Skeletal muscle cell (primary cell): ENCODE results near the gene EYS.
"Not testable (repeated sequence)": the region's sequence is repeated elsewhere in the genome, so short reads cannot be mapped to it uniquely, and the experiment has no call there.

Experiments
- DNase-seq: peaks from one replicate; pipeline ENCODE4 v3.0.0-alpha.2; 2010; ENCODE audit warnings: low read depth
- H3K4me3 ChIP-seq: 2 replicates; pipeline ENCODE4 v1.5.1; 2011; ENCODE audit warnings: low read depth, mild to moderate bottlenecking, control low read depth, low read length, moderate library complexity

Gene EYS

GRCh38 chr6:65006788-65007187 lies 700.2 kb downstream of the EYS start:
- no peak for DNase-seq
- H3K4me3 ChIP-seq: no peak overlapping the region

- no peak overlapping the region for H3K4me3 ChIP-seq
- no peak for DNase-seq
Measured at GRCh38 chr6:65004283-65004682, 702.7 kb downstream of the EYS start.

DNA sequence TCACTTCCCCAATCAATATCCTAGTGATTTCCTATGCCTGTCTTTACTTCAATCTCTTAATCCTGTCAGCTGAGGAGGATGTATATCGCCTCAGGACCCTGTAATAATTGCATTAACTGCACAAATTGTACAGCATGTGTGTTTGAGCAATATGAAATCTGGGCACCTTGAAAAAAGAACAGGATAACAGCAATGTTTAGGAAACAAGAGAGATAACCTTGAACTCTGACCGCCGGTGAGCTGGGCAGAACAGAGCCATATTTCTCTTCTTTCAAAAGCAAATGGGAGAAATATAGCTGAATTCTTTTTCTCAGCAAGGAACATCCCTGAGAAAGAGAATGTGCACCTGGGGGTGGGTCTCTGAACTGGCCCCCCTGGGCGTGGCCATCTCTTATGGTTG lies 704.1 kb downstream of the EYS start:
- not testable (repeated sequence) for H3K4me3 ChIP-seq, DNase-seq

GRCh38 chr6:65000815-65001214 lies 706.2 kb downstream of the EYS start:
- no peak overlapping the region for H3K4me3 ChIP-seq
- DNase-seq: no peak

DNA sequence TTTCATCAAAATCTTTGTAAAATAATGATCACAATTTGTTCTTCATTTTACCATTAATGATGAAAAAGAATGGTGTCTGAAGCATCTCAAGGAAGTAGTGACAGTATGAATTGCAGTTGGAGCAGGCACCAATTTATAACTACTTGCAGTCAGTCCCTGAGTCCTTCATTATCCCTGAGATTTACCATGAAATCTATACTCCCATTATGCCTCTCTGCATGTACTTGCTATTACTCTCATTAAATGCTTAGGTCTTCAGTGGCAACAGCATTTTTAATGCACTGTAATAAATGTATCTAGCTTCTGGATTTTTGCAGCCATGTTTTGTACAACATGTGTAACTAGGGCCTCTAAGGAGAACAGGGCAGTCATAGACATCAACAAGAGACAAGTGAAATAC lies 708.8 kb downstream of the EYS start:
- DNase-seq: no peak
- no peak overlapping the region for H3K4me3 ChIP-seq

DNA sequence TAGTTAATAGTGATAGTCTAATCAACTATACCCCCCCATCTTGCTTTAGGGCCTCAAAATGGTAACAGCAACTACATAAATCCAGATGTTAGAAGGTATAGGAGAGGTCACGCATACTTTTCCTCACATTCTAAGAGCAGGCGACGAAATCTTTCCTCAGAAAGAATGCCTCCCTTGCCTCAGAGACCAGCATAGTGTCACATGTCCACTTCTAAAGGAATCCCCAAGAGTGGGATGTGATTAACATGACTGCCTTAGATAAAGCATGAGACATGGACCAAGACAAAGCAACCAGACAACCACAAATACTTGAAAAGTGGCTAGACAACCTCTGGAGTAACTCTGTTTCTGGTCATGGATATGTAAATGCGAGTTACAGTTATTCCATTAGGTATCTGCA lies 710.7 kb downstream of the EYS start:
- H3K4me3 ChIP-seq: no peak overlapping the region
- DNase-seq: no peak

- no peak for DNase-seq
- no peak overlapping the region for H3K4me3 ChIP-seq
Measured at GRCh38 chr6:64990652-64991304, 716.2 kb downstream of the EYS start.

GRCh38 chr6:64988148-64988547 lies 718.9 kb downstream of the EYS start:
- no peak for DNase-seq
- H3K4me3 ChIP-seq: no peak overlapping the region

- DNase-seq: no peak
- H3K4me3 ChIP-seq: no peak overlapping the region
Measured at GRCh38 chr6:64987066-64987465, 720.0 kb downstream of the EYS start.

- no peak overlapping the region for H3K4me3 ChIP-seq
- no peak for DNase-seq
Measured at GRCh38 chr6:64985726-64986125, 721.3 kb downstream of the EYS start.

GRCh38 chr6:64984948-64985347 lies 722.1 kb downstream of the EYS start:
- no peak for DNase-seq
- no peak overlapping the region for H3K4me3 ChIP-seq

DNA sequence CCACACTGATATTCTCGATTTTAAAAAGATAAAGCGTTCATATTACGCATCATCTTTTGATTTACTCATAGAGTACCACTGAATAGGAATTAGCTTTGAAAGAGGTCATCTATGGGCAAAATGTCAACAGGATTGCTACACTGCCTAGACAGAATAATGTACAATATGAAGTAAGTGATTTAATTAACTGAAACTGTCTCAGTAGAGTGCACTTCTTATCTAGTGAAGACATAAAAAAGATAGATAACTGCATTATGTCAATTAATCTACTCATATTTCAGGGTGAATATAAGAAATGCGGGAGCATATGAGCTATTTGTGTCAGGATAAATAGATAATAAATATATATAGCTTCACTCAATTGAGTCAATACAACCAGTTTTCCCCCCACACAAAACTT lies 723.9 kb downstream of the EYS start:
- no peak for DNase-seq
- no peak overlapping the region for H3K4me3 ChIP-seq

- H3K4me3 ChIP-seq: no peak overlapping the region
- no peak for DNase-seq
Measured at GRCh38 chr6:64973142-64973541, 733.9 kb downstream of the EYS start.

- H3K4me3 ChIP-seq: no peak overlapping the region
- DNase-seq: no peak
Measured at GRCh38 chr6:64969139-64969538, 737.9 kb downstream of the EYS start.

DNA sequence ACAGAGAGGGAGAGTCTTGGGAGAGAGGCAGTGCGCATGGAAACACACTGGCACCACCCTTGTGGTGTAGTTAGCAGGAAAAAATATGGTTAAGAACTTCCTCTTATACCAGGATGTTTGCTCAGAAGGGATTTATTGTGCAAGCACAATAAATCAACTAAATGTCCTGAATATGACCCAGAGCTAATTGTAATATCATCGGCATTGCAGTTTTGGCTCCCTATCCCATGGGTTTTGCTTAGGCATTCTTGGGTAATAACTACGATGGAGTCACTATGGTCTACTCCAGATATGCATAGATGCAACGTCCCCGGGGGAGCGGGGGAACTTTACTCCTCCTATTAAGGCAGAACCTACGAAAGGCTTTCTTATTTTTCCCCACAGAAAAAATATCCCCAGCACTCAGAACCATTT lies 751.6 kb downstream of the EYS start:
- no peak overlapping the region for H3K4me3 ChIP-seq
- DNase-seq: no peak

DNA sequence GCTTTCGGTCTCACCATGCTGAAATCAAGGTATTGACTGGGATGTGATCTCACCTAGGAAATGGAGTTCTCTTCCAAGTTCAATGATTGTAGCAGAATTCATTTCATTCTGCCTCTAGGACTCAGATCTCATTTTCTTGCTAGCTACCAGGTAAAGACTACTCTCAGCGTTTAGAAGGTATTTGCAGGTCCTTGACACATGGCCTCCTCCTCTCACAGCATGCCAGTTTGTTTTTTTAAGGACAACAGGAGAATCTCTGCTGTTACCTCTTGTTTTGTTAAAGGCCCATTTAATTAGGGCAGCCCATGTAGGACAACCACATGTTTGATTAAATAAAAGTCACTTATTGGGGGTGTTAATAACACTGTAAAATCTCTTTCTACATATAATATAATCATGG lies 757.8 kb downstream of the EYS start:
- DNase-seq: no peak
- no peak overlapping the region for H3K4me3 ChIP-seq

DNA sequence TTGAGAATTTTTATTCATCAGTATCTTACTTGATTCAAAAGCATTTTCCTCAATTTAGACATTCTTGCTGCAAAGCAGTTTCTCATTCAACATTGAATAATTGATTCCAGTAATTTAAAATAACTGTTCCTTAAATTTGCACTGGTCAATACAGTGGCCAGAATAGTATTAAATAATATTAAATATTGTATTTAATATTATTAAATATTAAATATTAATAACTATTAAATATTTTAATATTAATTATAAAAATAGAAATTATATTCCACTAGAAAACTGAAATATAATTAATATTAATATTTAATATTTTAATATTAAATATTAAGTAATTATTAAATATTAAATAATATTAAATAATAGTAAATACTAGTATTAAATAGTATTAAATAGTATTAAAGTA lies 758.8 kb downstream of the EYS start:
- H3K4me3 ChIP-seq: no peak overlapping the region
- no peak for DNase-seq

- DNase-seq: no peak
- H3K4me3 ChIP-seq: no peak overlapping the region
Measured at GRCh38 chr6:64945450-64945849, 761.6 kb downstream of the EYS start.

DNA sequence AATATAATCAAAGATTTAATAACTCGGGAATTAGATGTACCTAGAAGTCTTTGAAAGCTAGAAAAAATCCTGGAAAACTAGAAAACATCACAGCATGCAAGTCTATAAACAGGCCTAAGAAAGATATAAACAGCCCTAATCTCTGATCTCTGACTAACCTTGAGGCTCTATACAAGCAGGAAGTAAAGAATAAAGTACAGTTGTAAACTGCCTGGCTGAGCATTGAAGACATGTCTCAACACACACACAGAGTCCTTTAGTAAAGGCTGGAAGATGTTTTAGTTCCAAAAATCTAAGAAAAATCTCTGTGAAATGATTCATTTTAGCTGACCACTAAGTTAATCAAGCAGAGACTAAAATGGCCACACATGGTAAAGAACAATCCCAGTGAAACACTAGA lies 774.5 kb downstream of the EYS start:
- no peak for DNase-seq
- no peak overlapping the region for H3K4me3 ChIP-seq

- no peak overlapping the region for H3K4me3 ChIP-seq
- no peak for DNase-seq
Measured at GRCh38 chr6:64930681-64931080, 776.3 kb downstream of the EYS start.

DNA sequence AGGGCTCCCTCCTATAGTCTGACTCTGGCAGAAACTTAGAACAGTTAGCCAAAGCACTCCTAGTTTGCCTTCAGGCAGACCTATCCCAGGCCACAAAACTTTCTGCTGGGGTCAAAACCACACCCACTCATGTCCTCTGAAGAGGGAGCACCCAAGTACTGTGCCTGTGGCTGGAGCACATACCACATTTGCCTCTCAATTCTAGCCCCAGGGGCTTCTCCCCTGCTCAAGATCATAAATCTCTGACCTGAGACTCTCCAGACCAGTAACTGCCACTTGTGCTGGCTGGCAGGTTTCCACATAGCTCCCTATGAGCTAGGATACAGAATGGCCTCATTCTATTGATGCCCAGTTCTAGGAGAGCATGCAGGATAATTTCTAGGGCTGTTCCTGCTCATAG lies 781.0 kb downstream of the EYS start:
- no peak for DNase-seq
- H3K4me3 ChIP-seq: no peak overlapping the region

GRCh38 chr6:64920257-64920656 lies 786.8 kb downstream of the EYS start:
- no peak for DNase-seq
- no peak overlapping the region for H3K4me3 ChIP-seq
